Measurements from ENCODE around the gene PIGT. TPM values are rescaled to one million over a fixed set of nuclear protein-coding genes. Genes with fewer than 3 reads are reported as not detected.

PIGT gene
- total RNA-seq, 1 donor: 28.1 TPM

- no peak overlapping the region for H3K4me3 ChIP-seq (ENCODE audit: low read depth, low read length)
- DNase-seq (ENCODE audit: low read depth): peak; percentile 12
- TF ChIP-seq CTCF (IDR thresholded peaks at IDR 0.05; ENCODE audit: insufficient read depth, low read depth, low read length): no peak
Observed at GRCh38 chr20:45426320-45427016, 10.5 kb downstream of the PIGT start.

GRCh38 chr20:45427236-45428149, 11.6 kb downstream of the PIGT start:
- peak; percentile 76 for DNase-seq (ENCODE audit: low read depth)
- TF ChIP-seq CTCF (IDR thresholded peaks at IDR 0.05; ENCODE audit: insufficient read depth, low read depth, low read length): no peak

GRCh38 chr20:45429618-45430017, 13.7 kb downstream of the PIGT start:
- TF ChIP-seq CTCF (IDR thresholded peaks at IDR 0.05; ENCODE audit: insufficient read depth, low read depth, low read length): no peak
- no peak for DNase-seq (ENCODE audit: low read depth)
- H3K4me3 ChIP-seq (ENCODE audit: low read depth, low read length): no peak overlapping the region

More at GRCh38 chr20:45427236-45428149, 11.6 kb downstream of the PIGT start:
- H3K4me3 ChIP-seq (ENCODE audit: low read depth, low read length): no peak overlapping the region

- TF ChIP-seq CTCF (IDR thresholded peaks at IDR 0.05; ENCODE audit: insufficient read depth, low read depth, low read length): no peak
- no peak for DNase-seq (ENCODE audit: low read depth)
- H3K4me3 ChIP-seq (ENCODE audit: low read depth, low read length): no peak overlapping the region
Observed at GRCh38 chr20:45432294-45432693, 16.4 kb downstream of the PIGT start.

- TF ChIP-seq CTCF (IDR thresholded peaks at IDR 0.05; ENCODE audit: insufficient read depth, low read depth, low read length): no peak
- no peak overlapping the region for H3K4me3 ChIP-seq (ENCODE audit: low read depth, low read length)
- peak; percentile 55 for DNase-seq (ENCODE audit: low read depth)
Observed at GRCh38 chr20:45433316-45433715, 17.4 kb downstream of the PIGT start.

- no peak overlapping the region for H3K4me3 ChIP-seq (ENCODE audit: low read depth, low read length)
- no peak for DNase-seq (ENCODE audit: low read depth)
- no peak for TF ChIP-seq CTCF (IDR thresholded peaks at IDR 0.05; ENCODE audit: insufficient read depth, low read depth, low read length)
Observed at GRCh38 chr20:45433976-45434375, 18.0 kb downstream of the PIGT start.
